Eye (tissue), 1 donor: ENCODE results near the gene BCHE.

Experiments used
- DNase-seq: peaks from one replicate; pipeline ENCODE4 v3.0.0-alpha.2; 2015

Gene BCHE

DNA sequence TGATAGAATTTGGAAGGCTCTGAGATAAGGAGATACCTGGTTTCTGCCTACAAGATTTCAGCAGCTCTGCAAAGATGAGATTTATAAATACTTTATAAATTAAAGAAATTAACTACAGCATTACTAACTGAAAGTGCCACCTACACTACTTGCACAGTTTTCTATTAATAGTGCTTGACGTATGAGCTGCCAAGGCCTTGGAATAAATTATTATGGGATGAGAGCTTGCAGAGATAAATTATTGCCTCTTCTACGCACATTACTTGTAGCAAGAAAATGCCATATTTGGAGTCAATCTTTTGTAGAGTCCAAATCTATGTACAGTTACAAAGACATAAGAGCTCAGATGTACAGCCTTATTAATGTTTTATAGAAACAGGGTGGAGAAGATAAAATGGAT is 89.1 kb downstream of the BCHE start:
- no peak for DNase-seq

DNA sequence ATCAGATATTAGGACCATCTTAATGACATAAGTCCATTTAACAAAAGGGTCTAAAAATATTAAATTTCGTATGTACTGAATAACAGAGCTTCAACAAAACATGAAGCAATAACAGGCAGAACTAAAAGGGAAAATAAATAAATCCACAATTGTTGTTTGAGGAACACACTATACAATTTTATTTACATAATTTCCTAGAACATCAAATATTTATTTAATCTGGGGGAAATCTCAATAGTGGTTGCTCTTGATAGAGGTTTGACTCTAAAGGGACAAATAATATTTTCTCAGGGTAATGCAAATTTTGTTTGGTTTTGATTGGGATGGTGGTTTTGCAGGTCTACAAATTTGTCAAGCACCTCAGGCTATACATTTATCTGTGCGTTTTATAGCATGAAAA is 90.3 kb downstream of the BCHE start:
- no peak for DNase-seq

DNA sequence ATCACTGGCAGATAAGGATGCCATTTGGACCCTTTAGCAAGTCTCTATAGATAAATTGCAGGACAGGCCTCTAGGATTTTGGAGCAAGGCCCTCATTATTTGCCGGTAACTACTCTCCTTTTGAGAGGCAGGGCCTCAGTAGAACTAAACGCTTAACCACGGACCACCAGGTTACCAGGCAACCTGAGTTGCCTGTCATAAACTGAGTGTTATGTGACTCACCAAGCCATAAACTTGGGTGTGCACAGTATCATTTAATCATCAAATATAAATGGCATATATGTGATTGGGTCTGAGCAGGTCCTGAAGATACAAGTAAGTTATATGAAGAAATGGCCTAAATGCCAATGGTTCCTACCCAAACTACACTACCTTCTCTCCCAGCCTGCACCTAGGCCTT is 93.2 kb downstream of the BCHE start:
- no peak for DNase-seq

DNA sequence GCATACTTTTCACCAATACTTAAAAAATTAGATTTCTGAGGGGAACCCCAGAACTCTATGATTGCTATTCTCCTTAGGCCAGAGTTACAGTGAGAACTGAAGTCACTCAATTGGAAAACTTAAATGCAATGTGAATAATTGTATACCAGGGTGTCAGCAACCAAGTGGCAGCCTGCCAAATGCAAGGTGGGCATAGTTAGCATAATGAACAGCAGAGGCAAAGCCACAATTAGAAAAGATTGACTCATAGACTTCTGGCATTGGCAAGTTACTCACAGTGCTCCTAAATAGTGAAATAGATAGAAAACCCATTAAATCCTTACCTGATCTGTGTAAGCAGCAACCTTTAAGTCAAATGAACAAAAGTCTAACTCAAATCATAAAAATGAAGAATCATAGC is 94.9 kb downstream of the BCHE start:
- no peak for DNase-seq

DNA sequence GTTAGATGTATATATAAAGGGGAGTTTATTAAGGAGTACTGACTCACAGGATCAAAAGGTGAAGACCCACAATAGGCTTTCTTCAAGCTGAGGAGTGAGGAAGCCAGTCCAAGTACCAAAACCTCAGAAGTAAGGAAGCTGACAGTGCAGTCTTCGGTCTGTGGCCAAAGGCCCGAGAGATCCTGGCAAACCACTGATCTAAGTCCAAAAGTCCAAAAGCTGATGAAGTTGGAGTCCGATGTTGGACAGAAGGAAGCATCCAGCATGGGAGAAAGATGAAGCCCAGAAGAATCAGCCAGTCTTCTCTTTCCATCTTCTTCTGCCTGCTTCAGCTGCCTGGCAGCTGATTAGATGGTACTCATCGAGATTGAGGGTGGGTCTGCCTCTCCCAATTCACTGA is 107.5 kb downstream of the BCHE start:
- DNase-seq, result no peak

DNA sequence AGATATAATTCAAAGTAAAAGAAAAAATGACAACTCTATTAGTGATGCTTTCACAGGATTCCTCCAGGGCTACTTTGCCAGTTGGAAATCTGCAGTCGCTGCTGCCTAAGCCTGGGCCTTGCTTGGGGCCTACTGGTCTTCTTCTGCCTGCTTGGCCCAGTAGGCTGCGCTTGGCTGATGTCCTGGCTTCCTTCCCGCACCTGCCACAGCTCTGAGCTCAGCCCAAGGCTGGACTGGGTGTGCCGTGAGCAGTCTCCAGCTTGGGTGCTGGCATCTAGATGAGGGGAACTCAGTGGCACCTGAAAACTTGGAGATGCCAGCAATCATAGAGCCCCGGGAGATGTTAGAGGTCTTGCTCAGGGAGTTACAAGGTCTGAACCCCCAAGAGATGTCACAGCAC is 108.3 kb downstream of the BCHE start:
- DNase-seq, result no peak

DNA sequence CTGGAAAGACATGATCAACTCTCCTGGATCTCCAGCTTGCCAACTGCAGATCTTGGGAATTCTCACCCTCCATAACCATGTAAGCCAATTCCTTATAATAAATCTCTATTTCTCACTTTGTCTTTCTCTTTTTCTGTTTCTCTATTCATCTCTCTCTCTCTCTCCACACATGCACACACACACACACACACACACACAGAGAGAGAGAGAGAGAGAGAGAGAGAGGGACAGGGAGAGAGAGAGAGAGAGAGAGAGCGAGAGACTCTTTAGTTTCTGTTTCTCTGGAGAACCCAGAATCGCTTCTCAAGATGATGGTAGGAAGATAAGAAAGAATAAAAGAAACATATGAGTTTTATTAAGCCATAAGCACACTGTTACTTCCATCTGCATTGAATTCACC is 111.9 kb downstream of the BCHE start:
- no peak for DNase-seq
